Type B pancreatic cell (in vitro differentiated cells): Measurements from ENCODE around the gene RAB14. TPM values are rescaled to one million over a fixed set of nuclear protein-coding genes. Genes with fewer than 3 reads are reported as not detected.

Experiments
- DNase-seq: peaks from one replicate; pipeline ENCODE4 v3.0.0; 2021; ENCODE audit warnings: mixed read lengths; ENCODE audit not compliant: unreplicated experiment; ENCODE audit errors: extremely low spot score
- H3K27ac Mint-ChIP-seq: 2 replicates; pipeline ENCODE4 v1.8.0; 2021; ENCODE audit warnings: mild to moderate bottlenecking, mixed read lengths
- H3K27me3 Mint-ChIP-seq: 2 replicates; pipeline ENCODE4 v1.8.0; 2021; ENCODE audit warnings: mixed read lengths
- H3K36me3 Mint-ChIP-seq: 2 replicates; pipeline ENCODE4 v1.8.0; 2021; ENCODE audit warnings: mixed read lengths
- H3K4me1 Mint-ChIP-seq: one replicate; pipeline ENCODE4 v1.8.0; 2021; ENCODE audit warnings: mixed read lengths; ENCODE audit not compliant: unreplicated experiment
- H3K4me3 Mint-ChIP-seq: 2 replicates; pipeline ENCODE4 v1.8.0; 2021; ENCODE audit warnings: mild to moderate bottlenecking, mixed read lengths
- H3K9me3 Mint-ChIP-seq: 2 replicates; pipeline ENCODE4 v1.8.0; 2021; ENCODE audit warnings: mixed read lengths
- total RNA-seq: library from RNA; stranded (reverse); gene quantifications from 2 replicates; pipeline ENCODE4 v1.2.1, GENCODE V29; 2021; ENCODE audit warnings: low replicate concordance
- TF ChIP-seq, protein P1 (sequence below): fragments of 200-600 bp; sonication (generic); conservative IDR thresholded peaks from 2 replicates; pipeline ENCODE4 v1.5.0; 2021; ENCODE audit warnings: antibody characterized with exemption, mild to moderate bottlenecking

The RAB14 gene
- total RNA-seq, 1 donor from 2014 or later, result 59.4 TPM

DNA sequence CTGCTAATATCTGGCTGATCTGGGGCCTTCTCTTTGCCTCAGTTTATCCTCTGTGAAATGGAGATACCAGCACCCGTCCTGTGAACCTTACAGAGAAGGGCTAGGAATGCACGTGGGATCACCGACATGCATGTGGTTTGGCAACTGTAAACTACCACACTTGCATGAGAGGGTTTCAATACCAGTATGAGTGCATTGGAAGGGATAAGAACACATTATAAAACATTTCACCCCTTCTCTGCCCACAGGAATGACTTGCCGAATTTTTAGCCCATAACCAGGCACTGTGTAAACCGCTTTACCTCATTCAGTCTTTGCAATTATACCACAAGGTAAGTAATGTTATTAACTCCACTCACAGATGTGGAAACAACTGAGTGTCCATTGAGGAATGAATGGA, 8.9 kb upstream of the RAB14 start:
- DNase-seq, result no peak
- Mint-ChIP-seq H3K9me3 (no peaks in the 10 kb centered on the region), H3K4me1 (peaks cover 6% of the 10 kb centered on the region), H3K27ac (no peak overlapping the region), H3K4me3 (no peak overlapping the region), H3K27me3 (no peaks in the 10 kb centered on the region), H3K36me3 (no peaks in the 10 kb centered on the region)
- TF ChIP-seq, protein P1, sequence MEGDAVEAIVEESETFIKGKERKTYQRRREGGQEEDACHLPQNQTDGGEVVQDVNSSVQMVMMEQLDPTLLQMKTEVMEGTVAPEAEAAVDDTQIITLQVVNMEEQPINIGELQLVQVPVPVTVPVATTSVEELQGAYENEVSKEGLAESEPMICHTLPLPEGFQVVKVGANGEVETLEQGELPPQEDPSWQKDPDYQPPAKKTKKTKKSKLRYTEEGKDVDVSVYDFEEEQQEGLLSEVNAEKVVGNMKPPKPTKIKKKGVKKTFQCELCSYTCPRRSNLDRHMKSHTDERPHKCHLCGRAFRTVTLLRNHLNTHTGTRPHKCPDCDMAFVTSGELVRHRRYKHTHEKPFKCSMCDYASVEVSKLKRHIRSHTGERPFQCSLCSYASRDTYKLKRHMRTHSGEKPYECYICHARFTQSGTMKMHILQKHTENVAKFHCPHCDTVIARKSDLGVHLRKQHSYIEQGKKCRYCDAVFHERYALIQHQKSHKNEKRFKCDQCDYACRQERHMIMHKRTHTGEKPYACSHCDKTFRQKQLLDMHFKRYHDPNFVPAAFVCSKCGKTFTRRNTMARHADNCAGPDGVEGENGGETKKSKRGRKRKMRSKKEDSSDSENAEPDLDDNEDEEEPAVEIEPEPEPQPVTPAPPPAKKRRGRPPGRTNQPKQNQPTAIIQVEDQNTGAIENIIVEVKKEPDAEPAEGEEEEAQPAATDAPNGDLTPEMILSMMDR, result no peak

DNA sequence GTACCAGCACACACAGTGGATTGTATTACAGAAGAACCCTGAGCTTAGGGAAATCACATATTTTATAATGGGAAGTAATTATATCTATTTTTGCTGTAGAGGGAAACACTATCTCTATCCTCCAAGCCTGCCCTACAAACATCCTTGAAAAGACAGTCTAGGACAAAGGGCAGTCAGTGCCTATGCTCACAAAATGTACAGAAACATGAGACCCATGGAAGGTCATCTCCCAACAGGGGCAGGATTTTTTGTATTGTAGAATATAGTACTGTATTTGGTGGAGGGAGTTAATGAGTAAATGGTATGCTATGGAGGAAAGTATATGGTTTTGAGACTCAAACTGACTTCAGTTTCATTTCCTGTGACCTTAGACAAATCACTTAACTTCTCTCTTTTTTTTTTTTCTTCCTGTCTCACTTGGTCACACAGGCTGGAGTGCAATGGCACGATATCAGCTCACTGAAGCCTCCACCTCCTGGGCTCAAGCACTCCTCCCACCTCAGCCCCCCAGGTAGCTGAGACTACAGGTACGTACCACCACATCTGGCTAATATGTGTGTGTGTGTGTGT, 5.8 kb upstream of the RAB14 start:
- H3K27ac Mint-ChIP-seq, result no peak overlapping the region
- no peaks in the 10 kb centered on the region for H3K36me3 Mint-ChIP-seq
- TF ChIP-seq, protein P1, result no peak
- no peak overlapping the region for H3K4me3 Mint-ChIP-seq
- no peaks in the 10 kb centered on the region for H3K4me1 Mint-ChIP-seq
- no peaks in the 10 kb centered on the region for H3K9me3 Mint-ChIP-seq
- H3K27me3 Mint-ChIP-seq, result no peaks in the 10 kb centered on the region
- DNase-seq, result no peak

DNA sequence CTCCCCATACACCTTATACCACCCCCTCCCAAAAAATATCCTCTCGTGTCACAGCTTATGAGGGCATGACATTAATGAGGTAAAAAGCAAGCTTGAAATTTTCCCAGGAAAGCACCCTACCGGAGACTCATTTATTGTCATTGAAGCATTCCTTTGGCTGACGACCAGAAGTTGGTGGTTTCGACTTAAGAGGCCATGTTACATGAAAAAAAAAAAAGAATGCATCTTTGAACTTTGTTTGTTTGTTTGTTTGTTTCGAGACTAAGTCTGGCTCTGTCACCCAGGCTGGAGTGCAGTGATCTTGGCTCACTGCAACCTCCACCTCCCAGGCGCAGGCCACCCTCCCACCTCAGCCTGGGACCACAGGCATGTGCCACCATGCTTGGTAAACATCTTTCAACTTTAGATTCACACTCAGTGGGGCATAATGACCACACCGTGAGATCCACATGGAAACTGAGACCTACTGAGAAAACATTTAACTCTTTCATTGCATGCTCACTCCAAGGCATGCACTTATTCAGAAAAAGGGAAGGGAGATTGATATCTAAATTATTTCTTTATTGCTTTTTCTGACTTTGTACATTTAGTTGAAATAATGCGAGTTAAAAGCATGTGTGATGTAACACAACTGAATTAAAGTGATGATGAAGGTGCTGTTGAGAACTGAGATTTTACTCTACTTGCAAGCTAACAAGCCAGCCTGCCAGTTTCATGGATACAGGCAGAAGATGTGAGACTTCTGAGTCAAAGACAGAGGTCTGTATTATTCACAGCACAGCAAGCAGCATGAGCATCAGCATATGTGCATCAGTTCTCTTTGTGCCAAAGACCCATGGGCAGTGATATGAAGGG, 5.1 kb upstream of the RAB14 start:
- Mint-ChIP-seq H3K9me3 (no peaks in the 10 kb centered on the region), H3K36me3 (no peaks in the 10 kb centered on the region), H3K27me3 (no peaks in the 10 kb centered on the region), H3K27ac (no peak overlapping the region), H3K4me3 (no peak overlapping the region), H3K4me1 (no peaks in the 10 kb centered on the region)
- TF ChIP-seq, protein P1, result no peak
- no peak for DNase-seq

DNA sequence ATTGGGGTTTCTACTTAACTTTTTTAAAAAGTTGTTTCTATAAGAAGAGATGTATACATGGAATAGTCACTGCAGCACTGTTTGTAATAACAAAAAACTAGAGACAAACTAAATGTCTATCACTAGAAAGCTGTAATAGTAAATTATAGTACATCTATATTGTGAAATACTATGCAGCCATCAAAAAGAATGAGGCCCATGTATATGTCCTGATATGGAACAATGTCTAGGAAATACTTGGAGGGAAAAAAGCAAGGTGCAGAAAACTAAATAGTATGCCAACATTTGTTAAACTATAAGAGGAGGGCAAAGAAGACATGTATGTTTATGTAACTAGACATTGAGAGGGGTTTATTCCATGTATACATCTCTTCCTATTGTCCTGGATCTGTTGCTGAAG, 2.9 kb upstream of the RAB14 start:
- H3K9me3 Mint-ChIP-seq, result no peaks in the 10 kb centered on the region
- DNase-seq, result no peak
- no peaks in the 10 kb centered on the region for H3K27me3 Mint-ChIP-seq
- peaks cover 4% of the 10 kb centered on the region for H3K4me1 Mint-ChIP-seq
- no peak overlapping the region for H3K27ac Mint-ChIP-seq
- TF ChIP-seq, protein P1, result no peak
- H3K4me3 Mint-ChIP-seq, result no peak overlapping the region
- H3K36me3 Mint-ChIP-seq, result no peaks in the 10 kb centered on the region

DNA sequence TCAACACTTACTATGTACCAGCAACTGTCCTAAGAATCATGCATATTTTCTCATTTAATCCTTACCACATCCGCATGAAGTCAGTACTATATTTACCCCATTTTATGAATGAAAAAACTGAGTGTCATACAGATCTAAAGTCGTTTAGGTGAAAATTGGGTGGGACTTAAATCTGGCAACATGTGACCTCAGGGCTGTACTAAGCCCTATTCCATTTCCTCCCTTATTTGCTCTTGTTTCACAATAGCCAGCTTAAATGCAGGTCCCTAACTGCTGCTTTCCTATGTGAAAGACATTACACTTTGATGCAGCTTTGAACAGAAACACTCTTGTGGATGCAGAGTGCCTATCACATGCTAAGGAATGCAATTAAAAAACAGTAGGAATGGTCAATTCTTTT, 2.5 kb upstream of the RAB14 start:
- Mint-ChIP-seq H3K9me3 (no peaks in the 10 kb centered on the region), H3K36me3 (no peaks in the 10 kb centered on the region), H3K27me3 (no peaks in the 10 kb centered on the region), H3K27ac (no peak overlapping the region), H3K4me3 (no peak overlapping the region), H3K4me1 (peaks cover 7% of the 10 kb centered on the region)
- TF ChIP-seq, protein P1, result no peak
- no peak for DNase-seq
